HUES48 (cell line): ENCODE results near the gene CORO7.

Experiments used
- H3K27ac ChIP-seq: one replicate; pipeline ENCODE4 v1.7.0; 2013; ENCODE audit warnings: low read depth, low read length, inconsistent platforms
- H3K27me3 ChIP-seq: 2 replicates; pipeline ENCODE4 v1.6.1; 2013; ENCODE audit warnings: mild to moderate bottlenecking, low read length; ENCODE audit not compliant: control insufficient read depth, insufficient read depth
- H3K36me3 ChIP-seq: 2 replicates; pipeline ENCODE4 v1.6.1; 2013; ENCODE audit warnings: low read length; ENCODE audit not compliant: control insufficient read depth, insufficient read depth
- H3K4me1 ChIP-seq: 2 replicates; pipeline ENCODE4 v1.6.1; 2013; ENCODE audit warnings: mild to moderate bottlenecking, low read length; ENCODE audit not compliant: control insufficient read depth, insufficient read depth
- H3K4me3 ChIP-seq: 2 replicates; pipeline ENCODE4 v1.5.1; 2013; ENCODE audit warnings: mild to moderate bottlenecking, low read depth, low read length
- H3K9ac ChIP-seq: 2 replicates; pipeline ENCODE4 v1.6.1; 2013; ENCODE audit warnings: mild to moderate bottlenecking, low read depth, low read length, moderate library complexity
- H3K9me3 ChIP-seq: 2 replicates; pipeline ENCODE4 v1.6.1; 2013; ENCODE audit warnings: low read length; ENCODE audit not compliant: control insufficient read depth, insufficient read depth

The CORO7 gene

GRCh38 chr16:4313563-4314531 lies 102.5 kb downstream of the CORO7 start:
- Histone ChIP-seq H3K9me3 (no peaks in the 10 kb centered on the region), H3K9ac (no peak overlapping the region), H3K36me3 (no peaks in the 10 kb centered on the region), H3K4me3 (no peak overlapping the region), H3K27ac (no peak overlapping the region), H3K27me3 (peaks cover 16% of the 10 kb centered on the region), H3K4me1 (peaks cover 29% of the 10 kb centered on the region)

GRCh38 chr16:4309833-4310266 lies 106.5 kb downstream of the CORO7 start:
- peak overlapping the region; percentile 67 for H3K27ac ChIP-seq

GRCh38 chr16:4309102-4309832 lies 107.1 kb downstream of the CORO7 start:
- Histone ChIP-seq H3K27ac (peak overlapping the region; percentile 54), H3K9me3 (no peaks in the 10 kb centered on the region), H3K4me1 (peaks cover 20% of the 10 kb centered on the region), H3K9ac (no peak overlapping the region), H3K4me3 (no peak overlapping the region), H3K36me3 (peaks cover 5% of the 10 kb centered on the region; the same call in 1 of the 2 replicates), H3K27me3 (peaks cover 8% of the 10 kb centered on the region)

More at GRCh38 chr16:4309833-4310266, 106.5 kb downstream of the CORO7 start:
- no peaks in the 10 kb centered on the region for H3K9me3 ChIP-seq
- H3K27me3 ChIP-seq: peaks cover 13% of the 10 kb centered on the region
- peaks cover 5% of the 10 kb centered on the region; the same call in 1 of the 2 replicates for H3K36me3 ChIP-seq
- peaks cover 21% of the 10 kb centered on the region for H3K4me1 ChIP-seq
- no peak overlapping the region for H3K9ac ChIP-seq
- no peak overlapping the region for H3K4me3 ChIP-seq

DNA sequence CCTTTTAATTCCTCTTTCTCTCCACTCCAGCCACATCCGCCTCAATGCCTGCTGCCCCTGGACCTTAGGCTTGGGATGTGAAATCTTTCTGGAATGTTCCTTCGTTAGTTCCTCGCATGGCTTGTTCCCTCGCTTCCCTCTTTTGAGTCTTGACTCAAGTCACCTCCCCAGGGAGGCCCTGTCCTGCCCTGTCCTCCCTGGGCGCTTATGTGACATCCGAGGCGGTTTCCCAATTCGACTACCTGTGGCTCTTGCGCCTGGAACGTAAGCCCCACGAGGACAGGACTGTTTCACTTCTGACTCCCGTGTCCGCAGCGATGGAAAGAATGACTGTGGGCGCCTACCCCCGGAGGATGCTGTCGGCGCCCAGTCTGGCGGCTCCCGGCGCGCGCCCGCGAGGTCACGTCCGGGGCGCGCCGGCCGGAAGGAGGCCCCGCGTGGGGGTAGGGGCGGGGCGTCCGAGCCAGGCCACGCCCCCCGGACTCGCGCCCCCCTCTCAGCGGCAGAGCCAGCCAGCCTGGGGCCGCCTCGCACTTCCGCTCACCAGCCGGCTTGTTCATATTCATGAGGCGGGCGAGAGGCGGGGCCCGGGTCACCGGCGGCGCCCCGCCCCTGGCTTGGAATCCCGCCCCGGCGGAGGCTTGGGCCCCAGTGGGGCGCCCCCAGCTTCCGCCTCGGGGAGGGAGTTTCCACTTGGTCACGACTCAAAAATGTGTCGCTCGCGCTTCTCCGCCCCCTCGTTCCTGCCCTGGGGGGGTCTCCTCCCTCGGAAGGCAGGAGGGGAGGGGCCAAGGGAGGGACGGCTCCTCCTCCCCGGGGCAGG lies 109.0 kb downstream of the CORO7 start:
- H3K4me1 ChIP-seq: peaks cover 25% of the 10 kb centered on the region
- peak overlapping the region; percentile 64 for H3K9ac ChIP-seq
- peak overlapping the region; percentile 89 for H3K27ac ChIP-seq
- H3K9me3 ChIP-seq: no peaks in the 10 kb centered on the region
- H3K4me3 ChIP-seq: peak overlapping the region; percentile 69
- H3K36me3 ChIP-seq: peaks cover 5% of the 10 kb centered on the region; the same call in 1 of the 2 replicates
- no peaks in the 10 kb centered on the region for H3K27me3 ChIP-seq

GRCh38 chr16:4306470-4307214 lies 109.8 kb downstream of the CORO7 start:
- Histone ChIP-seq H3K4me1 (peaks cover 25% of the 10 kb centered on the region), H3K36me3 (peaks cover 5% of the 10 kb centered on the region; the same call in 1 of the 2 replicates), H3K27me3 (no peaks in the 10 kb centered on the region), H3K27ac (peak overlapping the region; percentile 89), H3K4me3 (peak overlapping the region; percentile 69), H3K9me3 (no peaks in the 10 kb centered on the region), H3K9ac (peak overlapping the region; percentile 64)
